Stomach (tissue), 9 donors: ENCODE measurements around the gene NOTCH3. TPM values are rescaled to one million over a fixed set of nuclear protein-coding genes. Genes with fewer than 3 reads are reported as not detected.

Experiments
- DNase-seq, 2 donors: peaks; one replicate each; pipeline versions ENCODE4 v3.0.0 to v3.0.0-alpha.2; 2013 to 2019
- H3K27ac ChIP-seq, 5 donors: fragments of 200-600 bp in 4 of 5; sonication (generic) in 4 of 5; one replicate each; pipeline ENCODE4 v1.5.1; 2013 to 2019; ENCODE audit warnings: mild to moderate bottlenecking in 1 of 5, moderate library complexity in 1 of 5
- H3K27me3 ChIP-seq, 3 donors: fragments of 200-600 bp; sonication (generic); one replicate each; pipeline ENCODE4 v1.5.1; 2017 to 2019; ENCODE audit warnings: mixed run types in 1 of 3
- H3K36me3 ChIP-seq, 4 donors: fragments of 200-600 bp; sonication (generic); 1 replicate in 3 of 4; 2 replicates in 1 of 4; pipeline ENCODE4 v1.5.1; 2016 to 2019
- H3K4me1 ChIP-seq, 4 donors: fragments of 200-600 bp; sonication (generic); one replicate each; pipeline ENCODE4 v1.5.1; 2016 to 2019
- H3K4me3 ChIP-seq, 4 donors: fragments of 200-600 bp; sonication (generic) in 3 of 4; one replicate each; pipeline ENCODE4 v1.5.1; 2016 to 2019; ENCODE audit warnings: mild to moderate bottlenecking in 1 of 4
- H3K9me3 ChIP-seq, 4 donors: fragments of 200-600 bp; sonication (generic); one replicate each; pipeline ENCODE4 v1.5.1; 2016 to 2019
- CTCF ChIP-seq, 7 experiments: fragments of 450-650 bp in 4 of 7; fragments of 200-600 bp in 3 of 7; sonication (generic) in 3 of 7; IDR thresholded peaks; one replicate each; pipeline ENCODE4 v1.5.1; 2016 to 2019; ENCODE audit warnings: antibody characterized with exemption in 7 of 7, control low read depth in 2 of 7, mild to moderate bottlenecking in 1 of 7
- EP300 ChIP-seq: sonication (generic); formaldehyde crosslinking; IDR thresholded peaks from one replicate; pipeline ENCODE4 v1.6.1; 2017; ENCODE audit warnings: antibody characterized with exemption
- POLR2A ChIP-seq, 4 donors: fragments of 450-650 bp; IDR thresholded peaks; one replicate each; pipeline ENCODE4 v1.6.1; 2016; ENCODE audit warnings: antibody characterized with exemption in 4 of 4, control low read depth in 2 of 4, mild to moderate bottlenecking in 1 of 4, moderate library complexity in 1 of 4
- POLR2AphosphoS5 ChIP-seq, 3 donors: sonication (generic); formaldehyde crosslinking; IDR thresholded peaks; one replicate each; pipeline ENCODE4 v1.6.1; 2016; ENCODE audit warnings: antibody characterized with exemption in 3 of 3
- WGBS, 5 donors: extraction: QIAGEN DNeasy Blood & Tissue Kit in 3 of 5; methylation state at CpG; one replicate each; pipeline versions ENCODE4 v1.1.5 to v1.1.7; 2013 to 2018; 5-methylcytosine and 5-hydroxymethylcytosine counted together
- intact Hi-C: fragments of 100-400 bp; cut with DNase I; formaldehyde crosslinking; loops from one replicate; pipeline ENCODE4 v1.15.1; 2023; ENCODE audit warnings: low total_unique reads
- polyA plus RNA-seq, 3 donors: library from polyadenylated mRNA; stranded (reverse); fragments of 200-250 nt; gene quantifications; one replicate each; pipeline ENCODE4 v1.2.3, GENCODE V29; 2013
- total RNA-seq, 5 donors: library from RNA; depleted of rRNA; stranded (reverse); fragments of >200 nt; gene quantifications; one replicate each; pipeline versions ENCODE4 v1.1.0 to v1.2.3, GENCODE V29; 2014 to 2016
- donor health status: healthy with polysubstance abuse.
- donor health status: Bipolar disorder and iron deficiency.
- donor health status: healthy.

The NOTCH3 gene
- total and polyA plus RNA-seq, 8 donors: 1.2 to 54.5 (median 22.8) TPM

GRCh38 chr19:15231271-15231670 lies 30.5 kb upstream of the NOTCH3 start:
- no peak for TF ChIP-seq POLR2A (IDR thresholded peaks at IDR 0.05)
- no peak for TF ChIP-seq CTCF (IDR thresholded peaks at IDR 0.05)
- no peak for TF ChIP-seq EP300
- no peak for TF ChIP-seq POLR2AphosphoS5 (IDR thresholded peaks at IDR 0.05)
- intact Hi-C loops: no loop called here

GRCh38 chr19:15227261-15227660 lies 26.5 kb upstream of the NOTCH3 start:
- TF ChIP-seq POLR2A (IDR thresholded peaks at IDR 0.05): no peak
- TF ChIP-seq CTCF (IDR thresholded peaks at IDR 0.05): no peak
- no peak for TF ChIP-seq POLR2AphosphoS5 (IDR thresholded peaks at IDR 0.05)
- no peak for TF ChIP-seq EP300
- H3K4me1 ChIP-seq: peaks cover 14 to 28% (median 25%) of the 10 kb centered on the region in 4 donors
- intact Hi-C loops: no loop called here
- H3K27me3 ChIP-seq: peaks cover 5 to 41% (median 15%) of the 10 kb centered on the region in 3 donors
- H3K4me3 ChIP-seq: no peak overlapping the region
- H3K27ac ChIP-seq: no peak overlapping the region
- 93 to 96% (median 94%) methylated on average over 4 to 7 of the region's 7 CpGs for WGBS, 5 donors
- no peaks in the 10 kb centered on the region for H3K36me3 ChIP-seq
- no peaks in the 10 kb centered on the region for H3K9me3 ChIP-seq
- DNase-seq: no peak

More at GRCh38 chr19:15231271-15231670, 30.5 kb upstream of the NOTCH3 start:
- Histone ChIP-seq H3K27me3 (peaks cover 5 to 37% (median 20%) of the 10 kb centered on the region in 3 donors), H3K36me3 (peaks cover 8 to 16% (median 14%) of the 10 kb centered on the region in 4 donors), H3K4me3 (no peak overlapping the region), H3K4me1 (peaks cover 17 to 25% (median 22%) of the 10 kb centered on the region in 4 donors), H3K27ac (no peak overlapping the region), H3K9me3 (no peaks in the 10 kb centered on the region)
- DNase-seq: no peak
- 77 to 96% (median 82%) methylated on average over 5 to 10 of the region's 10 CpGs for WGBS, 5 donors

- no peaks in the 10 kb centered on the region for H3K9me3 ChIP-seq
- intact Hi-C loops: no loop called here
- no peak overlapping the region for H3K4me3 ChIP-seq
- H3K4me1 ChIP-seq: peaks cover 8 to 19% (median 17%) of the 10 kb centered on the region in 4 donors
- H3K27me3 ChIP-seq: peaks cover 0 to 28% (median 6%) of the 10 kb centered on the region in 3 donors
- no peak for TF ChIP-seq POLR2A (IDR thresholded peaks at IDR 0.05)
- TF ChIP-seq POLR2AphosphoS5 (IDR thresholded peaks at IDR 0.05): no peak
- H3K36me3 ChIP-seq: no peaks in the 10 kb centered on the region
- 81 to 90% (median 82%) methylated on average over 3 to 7 of the region's 7 CpGs for WGBS, 5 donors
- peak in 1 of 2 donors; percentile 28 for DNase-seq
- H3K27ac ChIP-seq: peak overlapping the region in 1 of 5 donors; percentile 32
Measured at GRCh38 chr19:15225760-15226159, 25.0 kb upstream of the NOTCH3 start.

GRCh38 chr19:15223649-15224361 lies 23.0 kb upstream of the NOTCH3 start:
- intact Hi-C loops: no loop called here
- WGBS, 5 donors: 11 to 28% (median 15%) methylated on average over 28 to 51 of the region's 51 CpGs
- Histone ChIP-seq H3K4me3 (peak overlapping the region; percentile 57 to 67 (median 58)), H3K27me3 (peaks cover 0 to 21% (median 6%) of the 10 kb centered on the region in 3 donors), H3K36me3 (no peaks in the 10 kb centered on the region), H3K9me3 (no peaks in the 10 kb centered on the region), H3K27ac (peak overlapping the region; percentile 28 to 77 (median 59)), H3K4me1 (peaks cover 8 to 19% (median 17%) of the 10 kb centered on the region in 4 donors)
- DNase-seq: peak in 1 of 2 donors; percentile 55
- TF ChIP-seq POLR2A (IDR thresholded peaks at IDR 0.05) (no peak), POLR2AphosphoS5 (IDR thresholded peaks at IDR 0.05) (no peak)

- Histone ChIP-seq H3K4me3 (peak overlapping the region; percentile 57 to 67 (median 58)), H3K27ac (peak overlapping the region in 4 of 5 donors; percentile 39 to 77 (median 61)), H3K4me1 (peaks cover 8 to 19% (median 17%) of the 10 kb centered on the region in 4 donors), H3K9me3 (no peaks in the 10 kb centered on the region), H3K36me3 (no peaks in the 10 kb centered on the region), H3K27me3 (peaks cover 0 to 21% (median 6%) of the 10 kb centered on the region in 3 donors)
- intact Hi-C loops: no loop called here
- 1 to 3% (median 2%) methylated on average over 39 to 48 of the region's 48 CpGs for WGBS, 5 donors
- DNase-seq: peak; percentile 79 to 98
- TF ChIP-seq POLR2AphosphoS5 (IDR thresholded peaks at IDR 0.05) (peak in 1 of 3 donors; percentile 23), CTCF (IDR thresholded peaks at IDR 0.05) (no peak), POLR2A (IDR thresholded peaks at IDR 0.05) (no peak), EP300 (no peak)
Measured at GRCh38 chr19:15222738-15223648, 22.2 kb upstream of the NOTCH3 start.
